ENCODE data around the gene RANBP17.

Gene RANBP17

GRCh38 chr5:171312129-171312974 is 450.5 kb downstream of the RANBP17 start:
- DNase-seq (ENCODE audit: insufficient read length, low spot score) (no peak), FAIRE-seq (no peak)
- no peak for TF ChIP-seq CTCF (IDR thresholded peaks at IDR 0.05; ENCODE audit: insufficient read depth, missing control alignments)

- no peak for TF ChIP-seq CTCF (IDR thresholded peaks at IDR 0.05; ENCODE audit: insufficient read depth, missing control alignments)
- DNase-seq (ENCODE audit: insufficient read length, low spot score) (no peak), FAIRE-seq (no peak)
These were observed 451.8 kb downstream of the RANBP17 start for GRCh38 chr5:171313481-171314206.

- DNase-seq (ENCODE audit: insufficient read length, low spot score): no peak
- FAIRE-seq: no peak
These were observed 453.0 kb downstream of the RANBP17 start for GRCh38 chr5:171314728-171315385.

GRCh38 chr5:171315386-171315891 is 453.6 kb downstream of the RANBP17 start:
- DNase-seq (ENCODE audit: insufficient read length, low spot score) (no peak), FAIRE-seq (no peak)

More at GRCh38 chr5:171314728-171315385, 453.0 kb downstream of the RANBP17 start:
- no peak for TF ChIP-seq CTCF (IDR thresholded peaks at IDR 0.05; ENCODE audit: insufficient read depth, missing control alignments)

GRCh38 chr5:171315925-171316257 is 454.1 kb downstream of the RANBP17 start:
- TF ChIP-seq CTCF (IDR thresholded peaks at IDR 0.05; ENCODE audit: insufficient read depth, missing control alignments): no peak

More at GRCh38 chr5:171315386-171315891, 453.6 kb downstream of the RANBP17 start:
- no peak for TF ChIP-seq CTCF (IDR thresholded peaks at IDR 0.05; ENCODE audit: insufficient read depth, missing control alignments)

GRCh38 chr5:171316258-171317121 is 454.7 kb downstream of the RANBP17 start:
- DNase-seq (ENCODE audit: insufficient read length, low spot score): no peak
- no peak for FAIRE-seq
- no peak for TF ChIP-seq CTCF (IDR thresholded peaks at IDR 0.05; ENCODE audit: insufficient read depth, missing control alignments)

More at GRCh38 chr5:171315925-171316257, 454.1 kb downstream of the RANBP17 start:
- DNase-seq (ENCODE audit: insufficient read length, low spot score): no peak
- FAIRE-seq: no peak
